ENCODE measurements around the gene GORASP2.

The GORASP2 gene

GRCh38 chr2:170953941-170954340 lies 24.9 kb downstream of the GORASP2 start:
- H3K9ac ChIP-seq: no peak overlapping the region
- no peaks in the 10 kb centered on the region for H4K20me1 ChIP-seq (ENCODE audit: insufficient read depth)
- no peak overlapping the region for H3K4me2 ChIP-seq
- no peak overlapping the region for H2AFZ ChIP-seq (ENCODE audit: low read depth)
- no peak overlapping the region for H3K27ac ChIP-seq
- H3K36me3 ChIP-seq (ENCODE audit: insufficient read depth): peaks cover 12% of the 10 kb centered on the region; the same call in 1 of the 2 replicates
- H3K79me2 ChIP-seq (ENCODE audit: insufficient read depth, low read depth): peaks cover 2% of the 10 kb centered on the region; the same call in 1 of the 2 replicates
- no peaks in the 10 kb centered on the region for H3K27me3 ChIP-seq (ENCODE audit: insufficient read depth, low read depth)
- H3K4me3 ChIP-seq (IDR thresholded peaks at IDR 0.05; ENCODE audit: insufficient read depth, low read depth, low read length): no peak overlapping the region
- H3K4me1 ChIP-seq (ENCODE audit: low read depth, poor library complexity, severe bottlenecking): no peaks in the 10 kb centered on the region
- no peak for TF ChIP-seq CTCF (conservative IDR thresholded peaks at IDR 0.05; ENCODE audit: low read depth, low read length)

- TF ChIP-seq CTCF (conservative IDR thresholded peaks at IDR 0.05; ENCODE audit: low read depth, low read length): no peak
- no peaks in the 10 kb centered on the region for H4K20me1 ChIP-seq (ENCODE audit: insufficient read depth)
- H3K27me3 ChIP-seq (ENCODE audit: insufficient read depth, low read depth): no peaks in the 10 kb centered on the region
- no peak overlapping the region for H2AFZ ChIP-seq (ENCODE audit: low read depth)
- peaks cover 6% of the 10 kb centered on the region; the same call in 1 of the 2 replicates for H3K36me3 ChIP-seq (ENCODE audit: insufficient read depth)
- H3K79me2 ChIP-seq (ENCODE audit: insufficient read depth, low read depth): no peaks in the 10 kb centered on the region
- no peak overlapping the region for H3K9ac ChIP-seq
- no peak overlapping the region for H3K27ac ChIP-seq
- H3K4me2 ChIP-seq: no peak overlapping the region
- no peaks in the 10 kb centered on the region for H3K4me1 ChIP-seq (ENCODE audit: low read depth, poor library complexity, severe bottlenecking)
- no peak overlapping the region for H3K4me3 ChIP-seq (IDR thresholded peaks at IDR 0.05; ENCODE audit: insufficient read depth, low read depth, low read length)
Measured at GRCh38 chr2:170963386-170963785, 34.3 kb downstream of the GORASP2 start.

DNA sequence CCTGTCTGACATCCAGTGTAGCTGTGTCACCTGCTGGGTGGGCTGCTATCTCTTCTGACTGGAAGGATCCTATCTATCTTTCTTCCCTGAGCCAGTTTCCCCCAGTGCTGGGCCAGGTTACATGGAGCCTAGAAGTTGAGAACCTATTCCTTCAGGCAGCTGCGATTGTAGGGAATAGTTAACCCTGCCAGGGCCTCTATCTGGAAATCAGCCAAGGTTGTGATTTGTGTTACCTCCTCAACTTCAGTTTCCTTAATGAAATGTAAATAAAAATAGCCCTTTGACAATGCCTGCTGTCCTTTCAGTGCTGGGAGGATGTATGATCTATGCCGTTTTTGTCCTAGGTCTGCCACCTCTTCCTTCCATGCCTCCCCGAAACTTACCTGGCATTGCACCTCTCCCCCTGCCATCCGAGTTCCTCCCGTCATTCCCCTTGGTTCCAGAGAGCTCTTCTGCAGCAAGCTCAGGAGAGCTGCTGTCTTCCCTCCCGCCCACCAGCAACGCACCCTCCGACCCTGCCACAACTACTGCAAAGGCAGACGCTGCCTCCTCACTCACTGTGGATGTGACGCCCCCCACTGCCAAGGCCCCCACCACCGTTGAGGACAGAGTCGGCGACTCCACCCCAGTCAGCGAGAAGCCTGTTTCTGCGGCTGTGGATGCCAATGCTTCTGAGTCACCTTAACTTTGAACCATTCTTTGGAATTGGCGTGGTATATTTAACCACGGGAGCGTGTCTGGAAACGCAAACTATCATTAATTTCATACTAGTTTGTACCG lies 36.6 kb downstream of the GORASP2 start:
- peaks cover 6% of the 10 kb centered on the region; the same call in 1 of the 2 replicates for H3K36me3 ChIP-seq (ENCODE audit: insufficient read depth)
- no peak overlapping the region for H2AFZ ChIP-seq (ENCODE audit: low read depth)

GRCh38 chr2:170966648-170967396 lies 37.8 kb downstream of the GORASP2 start:
- H3K9ac ChIP-seq: no peak overlapping the region
- no peak overlapping the region for H2AFZ ChIP-seq (ENCODE audit: low read depth)
- no peaks in the 10 kb centered on the region for H3K79me2 ChIP-seq (ENCODE audit: insufficient read depth, low read depth)
- no peaks in the 10 kb centered on the region for H3K4me1 ChIP-seq (ENCODE audit: low read depth, poor library complexity, severe bottlenecking)
- no peak overlapping the region for H3K4me2 ChIP-seq
- peak; percentile 34; the same call in 1 of the 2 replicates for TF ChIP-seq CTCF (conservative IDR thresholded peaks at IDR 0.05; ENCODE audit: low read depth, low read length)
- no peak overlapping the region for H3K27ac ChIP-seq
- peaks cover 6% of the 10 kb centered on the region; the same call in 1 of the 2 replicates for H3K36me3 ChIP-seq (ENCODE audit: insufficient read depth)
- no peak overlapping the region for H3K4me3 ChIP-seq (IDR thresholded peaks at IDR 0.05; ENCODE audit: insufficient read depth, low read depth, low read length)
- no peaks in the 10 kb centered on the region for H3K27me3 ChIP-seq (ENCODE audit: insufficient read depth, low read depth)
- H4K20me1 ChIP-seq (ENCODE audit: insufficient read depth): no peaks in the 10 kb centered on the region

More for the DNA sequence above, 36.6 kb downstream of the GORASP2 start:
- Histone ChIP-seq H3K27me3 (ENCODE audit: insufficient read depth, low read depth) (no peaks in the 10 kb centered on the region), H3K4me3 (IDR thresholded peaks at IDR 0.05; ENCODE audit: insufficient read depth, low read depth, low read length) (no peak overlapping the region), H3K79me2 (ENCODE audit: insufficient read depth, low read depth) (no peaks in the 10 kb centered on the region), H3K4me2 (no peak overlapping the region), H3K9ac (no peak overlapping the region), H3K27ac (no peak overlapping the region), H4K20me1 (ENCODE audit: insufficient read depth) (no peaks in the 10 kb centered on the region), H3K4me1 (ENCODE audit: low read depth, poor library complexity, severe bottlenecking) (no peaks in the 10 kb centered on the region)
- TF ChIP-seq CTCF (conservative IDR thresholded peaks at IDR 0.05; ENCODE audit: low read depth, low read length): no peak

All from KMS-11 (cell line).